GM12878 (cell line): ENCODE measurements around the gene MDN1. TPM values are rescaled to one million over a fixed set of nuclear protein-coding genes. Genes with fewer than 3 reads are reported as not detected.

Experiments used
- ATAC-seq: fragments of 200-7000 bp; cut with Tn5 transposase; 3 replicates; pipeline ENCODE4 v1.9.1; 2020; ENCODE audit warnings: mild to moderate bottlenecking, moderate library complexity
- BruUV-seq: library from RNA; stranded (reverse); fragments of 400-500 nt; replicated peaks from 2 replicates; lab custom pipeline; 2021; lab: Mats Ljungman, UMichigan
- CTCF ChIA-PET: fragments of 300-600 bp; sonication (Branson Sonifier 250); formaldehyde crosslinking; extraction: SDS; loops from one replicate; lab custom pipeline; 2021; ENCODE audit warnings: inconsistent platforms; lab: Yijun Ruan, JAX
- POLR2A ChIA-PET: fragments of 350-600 bp; formaldehyde crosslinking; extraction: SDS; loops from one replicate; lab custom pipeline; 2021; ENCODE audit warnings: inconsistent platforms; lab: Charles Lee
- RAD21 ChIA-PET: fragments of 300-600 bp; sonication (Branson Sonifier 250); formaldehyde crosslinking; loops from one replicate; lab custom pipeline; 2023; ENCODE audit warnings: antibody characterized with exemption; ENCODE audit not compliant: unreplicated experiment; lab: Charles Lee
- SMC1A ChIA-PET: fragments of 300-600 bp; sonication (Branson Sonifier 250); formaldehyde crosslinking; loops from one replicate; lab custom pipeline; 2023; ENCODE audit not compliant: unreplicated experiment, uncharacterized antibody; lab: Charles Lee
- DNase-seq: peaks from one replicate; pipeline ENCODE4 v3.0.0-alpha.2; 2011; ENCODE audit warnings: low read depth, low spot score
- FAIRE-seq: peaks from 3 replicates; lab custom pipeline; 2011; peaks lifted over from hg19 to GRCh38; lab: Jason Lieb, UNC
- H2AFZ ChIP-seq: 2 replicates; pipeline ENCODE4 v1.6.0; 2011; ENCODE audit warnings: low read depth, low read length, control low read depth; ENCODE audit not compliant: control insufficient read depth
- H3K27ac ChIP-seq: 2 replicates; pipeline ENCODE4 v1.5.1; 2011; ENCODE audit warnings: control low read depth; ENCODE audit not compliant: control insufficient read depth, insufficient read depth
- H3K27me3 ChIP-seq, 2 experiments: replicated peaks in 1 of 2; 2 replicates each; pipeline versions ENCODE4 v1.6.0 to v1.6.1; 2011; ENCODE audit warnings: low read length in 1 of 2; ENCODE audit not compliant: control insufficient read depth in 2 of 2, insufficient read depth in 2 of 2
- H3K36me3 ChIP-seq, 2 experiments: 2 replicates each; pipeline ENCODE4 v1.5.1; 2011; ENCODE audit warnings: low read length in 1 of 2; ENCODE audit not compliant: control insufficient read depth in 2 of 2, insufficient read depth in 2 of 2
- H3K4me1 ChIP-seq: 2 replicates; pipeline ENCODE4 v1.6.1; 2011; ENCODE audit warnings: mild to moderate bottlenecking, low read length, moderate library complexity, mixed read lengths; ENCODE audit not compliant: control insufficient read depth, insufficient read depth
- H3K4me2 ChIP-seq: 2 replicates; pipeline ENCODE4 v1.6.0; 2011; ENCODE audit warnings: control low read depth; ENCODE audit not compliant: control insufficient read depth, insufficient read depth
- H3K4me3 ChIP-seq: fragments of 200-600 bp; sonication (generic); 2 replicates; pipeline ENCODE4 v1.5.1; 2016
- H3K79me2 ChIP-seq: 2 replicates; pipeline ENCODE4 v1.6.0; 2011; ENCODE audit warnings: low read length; ENCODE audit not compliant: control insufficient read depth, insufficient read depth
- H3K9ac ChIP-seq: 2 replicates; pipeline ENCODE4 v1.8.0; 2011; ENCODE audit warnings: low read length, control low read depth, mixed read lengths; ENCODE audit not compliant: control insufficient read depth, insufficient read depth
- H3K9me3 ChIP-seq: replicated peaks from 3 replicates; pipeline ENCODE4 v1.5.1; 2011; ENCODE audit warnings: mild to moderate bottlenecking, low read length; ENCODE audit not compliant: control insufficient read depth, insufficient read depth
- H4K20me1 ChIP-seq: 2 replicates; pipeline ENCODE4 v1.6.0; 2011; ENCODE audit not compliant: control insufficient read depth, insufficient read depth
- IKZF2 ChIP-seq, 2 experiments: fragments of 450-650 bp; IDR thresholded peaks; 2 replicates each; pipeline ENCODE4 v1.6.1; 2017; ENCODE audit warnings: mild to moderate bottlenecking in 2 of 2, moderate library complexity in 2 of 2
- RCOR1 ChIP-seq: conservative IDR thresholded peaks from 2 replicates; pipeline ENCODE4 v1.6.1; 2012; ENCODE audit warnings: low read depth, low read length, improper control_type of control experiment
- TCF7 ChIP-seq: IDR thresholded peaks from 2 replicates; pipeline ENCODE4 v1.6.1; 2014; ENCODE audit warnings: antibody characterized with exemption, borderline replicate concordance
- WGBS: methylation state at CpG from one replicate; pipeline ENCODE4 v1.1.6; 2016; ENCODE audit warnings: low lambda C conversion rate; ENCODE audit not compliant: insufficient replicate concordance, insufficient coverage; ENCODE audit errors: missing lambda C conversion rate; 5-methylcytosine and 5-hydroxymethylcytosine counted together
- in situ Hi-C: fragments of 300-500 bp; cut with MboI; formaldehyde crosslinking; loops from 9 replicates; pipeline ENCODE4 v1.14.3; 2018; ENCODE audit warnings: mixed read lengths
- intact Hi-C: fragments of 100-400 bp; cut with micrococcal nuclease; formaldehyde crosslinking; loops from one replicate; pipeline ENCODE4 v1.14.2; 2022; ENCODE audit not compliant: unreplicated experiment
- polyA plus RNA-seq, 11 experiments: library from polyadenylated mRNA; depleted of rRNA in 4 of 11; unstranded in 6 of 11; stranded (reverse) in 5 of 11; fragments of >200 nt; fragmentation: Nextera tagmentation in 4 of 11; fragmentation: Illumina TruSeq in 1 of 11; extraction: Ambion mirVana in 4 of 11; extraction: Trizol in 1 of 11; gene quantifications; 1 replicate in 1 of 11; 2 replicates in 10 of 11; pipeline versions ENCODE4 v1.2.1 to v1.2.3, GENCODE V29; 2011 to 2016; ENCODE audit warnings: inconsistent platforms in 2 of 11, missing spikeins in 2 of 11, low read depth in 1 of 11
- total RNA-seq, 4 experiments: library from RNA; depleted of rRNA in 3 of 4; stranded (reverse); fragments of >200 nt in 3 of 4; fragmentation: Illumina TruSeq in 1 of 4; extraction: Trizol in 1 of 4; gene quantifications; 2 replicates each; pipeline versions ENCODE4 v1.2.1 to v1.2.3, GENCODE V29; 2013 to 2021
- TF ChIP-seq, protein P1 (sequence below): fragments of 450-650 bp; IDR thresholded peaks from 2 replicates; pipeline ENCODE4 v1.6.1; 2018; ENCODE audit warnings: mild to moderate bottlenecking, low read depth, moderate library complexity; ENCODE audit not compliant: partially characterized antibody
- TF ChIP-seq, protein P2 (sequence below): fragments of 450-650 bp; IDR thresholded peaks from 2 replicates; pipeline ENCODE4 v1.6.1; 2014; ENCODE audit warnings: mild to moderate bottlenecking
- TF ChIP-seq, protein P3 (sequence below): fragments of 450-650 bp; IDR thresholded peaks from 2 replicates; pipeline ENCODE4 v1.6.1; 2017; ENCODE audit warnings: mild to moderate bottlenecking

The MDN1 gene
- total and polyA plus RNA-seq, 10 of the 15 experiments (the other 5 are each of a cell fraction or from before 2014, with no cell fraction given), result 14.3 to 50.1 (median 22.1) TPM

DNA sequence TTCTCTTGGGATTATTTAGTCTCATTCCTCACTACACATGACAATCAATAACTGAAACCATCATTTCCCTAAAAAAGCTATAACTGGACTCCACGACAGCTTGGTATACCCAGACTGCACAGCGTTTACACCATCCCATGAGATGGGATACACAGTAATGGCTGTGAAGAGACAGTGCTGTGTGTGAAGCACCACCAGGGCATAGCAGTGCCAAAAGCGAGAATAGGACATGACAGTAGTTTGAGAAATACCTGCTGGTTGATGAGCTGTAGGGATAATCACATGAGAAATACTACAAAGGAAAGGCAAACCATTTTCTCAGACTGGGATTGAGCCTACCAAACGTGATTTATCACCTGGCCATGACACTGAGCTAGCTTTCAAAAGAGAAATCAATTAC is 158.6 kb downstream of the MDN1 start:
- Histone ChIP-seq H4K20me1 (no peaks in the 10 kb centered on the region; the same call in 1 of the 2 replicates), H3K27ac (no peak overlapping the region), H3K4me1 (no peaks in the 10 kb centered on the region), H2AFZ (no peak overlapping the region), H3K79me2 (no peaks in the 10 kb centered on the region), H3K9me3 (no peaks in the 10 kb centered on the region), H3K4me2 (no peak overlapping the region), H3K36me3 (peaks cover 11 to 29% of the 10 kb centered on the region in 2 experiments), H3K27me3 (no peaks in the 10 kb centered on the region), H3K4me3 (no peak overlapping the region), H3K9ac (no peak overlapping the region)
- ChIA-PET RAD21 (no interaction called here), SMC1A (no interaction called here), POLR2A (no interaction called here), CTCF (interaction anchor here (1.0 kb wide), 2 partner anchors 9 to 288 kb away, joined by 3 read pairs; no protein-coding TSS in a partner anchor)
- WGBS, result 94% methylated on average over 4 of the region's 4 CpGs
- DNase-seq, result no peak
- intact Hi-C loops, result no loop called here
- no TSS peak for BruUV-seq
- TF ChIP-seq RCOR1, result no peak
- TF ChIP-seq TCF7, result no peak
- TF ChIP-seq, protein P1, sequence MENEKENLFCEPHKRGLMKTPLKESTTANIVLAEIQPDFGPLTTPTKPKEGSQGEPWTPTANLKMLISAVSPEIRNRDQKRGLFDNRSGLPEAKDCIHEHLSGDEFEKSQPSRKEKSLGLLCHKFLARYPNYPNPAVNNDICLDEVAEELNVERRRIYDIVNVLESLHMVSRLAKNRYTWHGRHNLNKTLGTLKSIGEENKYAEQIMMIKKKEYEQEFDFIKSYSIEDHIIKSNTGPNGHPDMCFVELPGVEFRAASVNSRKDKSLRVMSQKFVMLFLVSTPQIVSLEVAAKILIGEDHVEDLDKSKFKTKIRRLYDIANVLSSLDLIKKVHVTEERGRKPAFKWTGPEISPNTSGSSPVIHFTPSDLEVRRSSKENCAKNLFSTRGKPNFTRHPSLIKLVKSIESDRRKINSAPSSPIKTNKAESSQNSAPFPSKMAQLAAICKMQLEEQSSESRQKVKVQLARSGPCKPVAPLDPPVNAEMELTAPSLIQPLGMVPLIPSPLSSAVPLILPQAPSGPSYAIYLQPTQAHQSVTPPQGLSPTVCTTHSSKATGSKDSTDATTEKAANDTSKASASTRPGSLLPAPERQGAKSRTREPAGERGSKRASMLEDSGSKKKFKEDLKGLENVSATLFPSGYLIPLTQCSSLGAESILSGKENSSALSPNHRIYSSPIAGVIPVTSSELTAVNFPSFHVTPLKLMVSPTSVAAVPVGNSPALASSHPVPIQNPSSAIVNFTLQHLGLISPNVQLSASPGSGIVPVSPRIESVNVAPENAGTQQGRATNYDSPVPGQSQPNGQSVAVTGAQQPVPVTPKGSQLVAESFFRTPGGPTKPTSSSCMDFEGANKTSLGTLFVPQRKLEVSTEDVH, result no peak
- in situ Hi-C loops, result no loop called here
- no peak for FAIRE-seq
- no peak for ATAC-seq

DNA sequence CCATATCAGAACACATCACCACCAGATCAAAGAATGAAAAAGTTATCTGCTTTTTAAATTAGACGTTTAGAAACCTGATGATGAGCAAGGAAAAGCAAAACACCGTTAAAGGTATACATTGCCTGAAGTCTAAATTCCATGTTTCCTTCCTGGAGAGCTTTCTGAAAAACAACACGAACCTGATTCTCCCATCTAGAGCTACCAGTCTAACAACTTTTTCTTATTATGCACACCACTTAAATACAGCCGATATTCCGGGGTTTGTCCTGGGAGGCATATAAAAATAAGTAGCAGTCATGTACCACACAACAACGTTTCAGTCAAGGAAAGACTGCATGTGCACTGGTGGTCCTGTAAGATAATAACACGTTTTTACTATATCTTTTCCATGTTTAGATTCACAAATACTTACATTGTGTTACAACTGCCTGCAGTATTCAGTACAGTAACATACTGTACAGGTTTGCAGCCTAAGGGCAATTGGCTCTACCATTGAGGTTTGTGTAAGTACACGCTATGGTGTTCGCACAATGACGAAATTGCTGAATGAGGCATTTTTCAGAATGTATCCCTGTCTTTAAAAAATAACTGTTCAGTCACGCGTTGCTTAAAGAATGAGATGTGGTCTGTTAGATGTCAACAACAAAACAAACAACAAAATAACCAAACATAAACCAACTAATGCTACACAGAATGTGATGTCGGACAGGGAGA is 162.0 kb downstream of the MDN1 start:
- H3K27me3 ChIP-seq, result no peaks in the 10 kb centered on the region
- no peak for ATAC-seq
- H3K4me2 ChIP-seq, result no peak overlapping the region
- H3K4me3 ChIP-seq, result no peak overlapping the region
- no peaks in the 10 kb centered on the region for H3K9me3 ChIP-seq
- no peak for TF ChIP-seq IKZF2 (IDR thresholded peaks at IDR 0.05)
- TF ChIP-seq, protein P2, sequence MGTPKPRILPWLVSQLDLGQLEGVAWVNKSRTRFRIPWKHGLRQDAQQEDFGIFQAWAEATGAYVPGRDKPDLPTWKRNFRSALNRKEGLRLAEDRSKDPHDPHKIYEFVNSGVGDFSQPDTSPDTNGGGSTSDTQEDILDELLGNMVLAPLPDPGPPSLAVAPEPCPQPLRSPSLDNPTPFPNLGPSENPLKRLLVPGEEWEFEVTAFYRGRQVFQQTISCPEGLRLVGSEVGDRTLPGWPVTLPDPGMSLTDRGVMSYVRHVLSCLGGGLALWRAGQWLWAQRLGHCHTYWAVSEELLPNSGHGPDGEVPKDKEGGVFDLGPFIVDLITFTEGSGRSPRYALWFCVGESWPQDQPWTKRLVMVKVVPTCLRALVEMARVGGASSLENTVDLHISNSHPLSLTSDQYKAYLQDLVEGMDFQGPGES, result no peak
- TF ChIP-seq, protein P3, sequence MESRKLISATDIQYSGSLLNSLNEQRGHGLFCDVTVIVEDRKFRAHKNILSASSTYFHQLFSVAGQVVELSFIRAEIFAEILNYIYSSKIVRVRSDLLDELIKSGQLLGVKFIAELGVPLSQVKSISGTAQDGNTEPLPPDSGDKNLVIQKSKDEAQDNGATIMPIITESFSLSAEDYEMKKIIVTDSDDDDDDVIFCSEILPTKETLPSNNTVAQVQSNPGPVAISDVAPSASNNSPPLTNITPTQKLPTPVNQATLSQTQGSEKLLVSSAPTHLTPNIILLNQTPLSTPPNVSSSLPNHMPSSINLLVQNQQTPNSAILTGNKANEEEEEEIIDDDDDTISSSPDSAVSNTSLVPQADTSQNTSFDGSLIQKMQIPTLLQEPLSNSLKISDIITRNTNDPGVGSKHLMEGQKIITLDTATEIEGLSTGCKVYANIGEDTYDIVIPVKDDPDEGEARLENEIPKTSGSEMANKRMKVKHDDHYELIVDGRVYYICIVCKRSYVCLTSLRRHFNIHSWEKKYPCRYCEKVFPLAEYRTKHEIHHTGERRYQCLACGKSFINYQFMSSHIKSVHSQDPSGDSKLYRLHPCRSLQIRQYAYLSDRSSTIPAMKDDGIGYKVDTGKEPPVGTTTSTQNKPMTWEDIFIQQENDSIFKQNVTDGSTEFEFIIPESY, result no peak
- TF ChIP-seq, all 136 proteins: peak for 0
- DNase-seq, result no peak
- Histone ChIP-seq H3K4me1 (no peaks in the 10 kb centered on the region), H4K20me1 (no peaks in the 10 kb centered on the region), H3K36me3 (peaks cover 14 to 29% of the 10 kb centered on the region in 2 experiments), H3K9ac (no peak overlapping the region), H3K27ac (no peak overlapping the region), H2AFZ (no peak overlapping the region), H3K79me2 (no peaks in the 10 kb centered on the region)
- in situ Hi-C loops, result no loop called here
- ChIA-PET RAD21 (no interaction called here), SMC1A (no interaction called here), CTCF (no interaction called here), POLR2A (no interaction called here)
- no peak for FAIRE-seq
- intact Hi-C loops, result no loop called here
- no TSS peak for BruUV-seq
- 96% methylated on average over 13 of the region's 13 CpGs for WGBS
